Activated naive CD4-positive, alpha-beta T cell treated with anti-CD3 and anti-CD28 coated beads, Interleukin-2, amount 50 U/mL, for 16 hours (primary cell): ENCODE data around the gene FARS2.

Experiments used
- DNase-seq: peaks from one replicate; pipeline ENCODE4 v3.0.0-alpha.2; 2020

The FARS2 gene

GRCh38 chr6:5290097-5290496, 28.8 kb downstream of the FARS2 start:
- DNase-seq, result no peak

DNA sequence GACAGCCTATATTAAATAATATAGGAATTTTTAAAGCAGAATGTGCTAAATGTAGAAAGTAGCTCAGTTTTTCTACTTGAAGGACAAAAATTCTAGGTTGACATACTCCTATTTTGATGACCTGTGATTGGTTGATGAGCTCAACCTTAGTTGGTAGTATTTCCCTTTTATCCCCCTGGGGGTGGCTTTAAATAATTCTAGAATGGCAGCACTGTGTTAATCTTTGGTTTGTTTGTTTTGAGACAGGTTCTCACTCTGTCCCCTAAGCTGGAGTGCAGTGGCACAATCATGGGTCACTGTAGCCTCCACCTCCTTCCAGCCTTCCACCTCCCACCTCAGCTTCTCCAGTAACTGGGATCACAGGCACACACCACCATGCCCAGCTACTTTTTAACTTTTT, 29.2 kb downstream of the FARS2 start:
- no peak for DNase-seq

GRCh38 chr6:5292154-5292553, 30.8 kb downstream of the FARS2 start:
- DNase-seq, result no peak

- no peak for DNase-seq
These were observed 32.4 kb downstream of the FARS2 start for GRCh38 chr6:5293692-5294091.

DNA sequence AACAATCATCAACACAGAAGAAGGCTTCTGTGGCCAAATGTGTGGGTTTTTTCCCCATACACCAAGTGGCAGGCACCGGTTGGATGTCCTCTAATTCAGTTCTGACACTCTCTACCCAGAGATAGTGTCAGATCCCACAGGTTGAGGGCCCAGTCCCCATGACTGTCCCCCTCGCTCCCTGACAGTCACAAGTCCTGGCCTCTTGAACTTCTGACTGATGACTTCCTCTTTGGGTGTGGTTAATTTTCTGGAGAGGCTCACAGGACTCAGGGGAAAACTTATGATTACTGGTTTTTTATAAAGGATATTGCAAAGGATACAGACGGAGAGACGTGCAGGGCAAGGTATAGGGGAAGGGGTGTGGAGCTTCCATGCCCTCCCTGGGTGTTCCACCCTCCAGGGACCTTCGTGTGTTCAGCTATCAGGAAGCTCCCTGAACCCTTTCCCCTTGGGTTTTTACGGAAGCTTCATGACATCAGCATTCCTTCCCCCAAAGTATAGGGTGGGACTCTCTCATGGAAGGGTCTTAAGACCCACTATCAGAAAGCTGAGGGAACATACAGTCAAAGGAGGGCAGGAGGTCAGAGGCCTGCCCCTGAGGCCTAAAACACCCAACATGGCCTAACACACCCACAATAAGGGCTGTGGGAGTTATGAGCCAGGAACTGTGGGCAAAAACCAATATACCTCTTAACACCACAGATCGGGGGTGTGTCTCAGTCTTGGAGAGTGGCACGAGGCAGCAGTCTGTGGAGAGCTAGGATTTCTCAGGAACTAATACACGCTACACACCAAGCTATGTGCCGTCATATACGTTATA, 33.3 kb downstream of the FARS2 start:
- no peak for DNase-seq

DNA sequence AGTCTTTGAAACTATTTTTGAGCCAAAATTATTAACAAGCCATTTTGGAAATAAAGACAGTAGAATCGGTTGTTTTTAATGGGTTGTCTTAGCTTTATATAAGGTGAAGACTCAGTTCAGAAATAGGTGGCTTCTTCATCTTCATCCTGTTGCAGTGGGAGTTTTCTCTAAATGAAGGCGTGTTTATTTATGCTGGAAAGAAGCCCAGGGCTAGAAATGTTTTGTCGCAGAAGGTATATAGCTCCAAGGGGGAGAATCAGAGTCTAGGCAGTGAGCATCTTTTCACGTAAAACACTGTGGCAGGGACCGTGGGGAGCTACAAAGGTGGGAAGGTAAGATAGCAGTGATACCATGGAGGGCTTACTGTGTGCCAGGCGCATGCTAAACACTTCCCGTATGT, 34.3 kb downstream of the FARS2 start:
- DNase-seq, result no peak

DNA sequence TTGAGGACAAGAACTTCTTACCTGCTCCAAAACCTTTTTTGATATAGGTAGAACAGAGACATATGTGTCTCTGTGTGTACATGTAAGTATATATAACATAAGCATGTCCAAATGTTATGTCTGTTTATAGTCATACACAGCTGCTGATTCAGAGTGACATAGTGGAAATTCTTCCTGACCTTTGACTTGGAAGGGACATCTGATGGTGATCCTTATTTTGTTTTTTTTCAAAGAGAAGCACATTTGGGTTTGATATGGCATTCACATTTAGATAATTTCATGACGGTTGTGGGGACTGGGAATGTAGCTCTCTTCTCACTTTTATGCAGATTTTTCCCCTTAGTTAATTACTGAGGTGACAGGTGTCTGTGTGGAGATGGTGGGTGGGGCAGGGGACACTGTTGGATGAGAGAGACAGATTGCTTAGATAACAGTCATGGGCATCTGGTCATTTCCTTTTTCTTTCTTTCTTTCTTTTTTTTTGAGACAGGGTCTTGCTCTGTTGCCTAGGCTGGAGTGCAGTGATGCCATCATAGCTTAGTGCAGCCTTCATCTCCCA, 39.0 kb downstream of the FARS2 start:
- DNase-seq, result no peak

GRCh38 chr6:5302220-5302946, 41.1 kb downstream of the FARS2 start:
- DNase-seq, result no peak

- DNase-seq, result peak; percentile 40
These were observed 41.8 kb downstream of the FARS2 start for GRCh38 chr6:5302995-5303622.

GRCh38 chr6:5303682-5304081, 42.4 kb downstream of the FARS2 start:
- DNase-seq, result no peak

DNA sequence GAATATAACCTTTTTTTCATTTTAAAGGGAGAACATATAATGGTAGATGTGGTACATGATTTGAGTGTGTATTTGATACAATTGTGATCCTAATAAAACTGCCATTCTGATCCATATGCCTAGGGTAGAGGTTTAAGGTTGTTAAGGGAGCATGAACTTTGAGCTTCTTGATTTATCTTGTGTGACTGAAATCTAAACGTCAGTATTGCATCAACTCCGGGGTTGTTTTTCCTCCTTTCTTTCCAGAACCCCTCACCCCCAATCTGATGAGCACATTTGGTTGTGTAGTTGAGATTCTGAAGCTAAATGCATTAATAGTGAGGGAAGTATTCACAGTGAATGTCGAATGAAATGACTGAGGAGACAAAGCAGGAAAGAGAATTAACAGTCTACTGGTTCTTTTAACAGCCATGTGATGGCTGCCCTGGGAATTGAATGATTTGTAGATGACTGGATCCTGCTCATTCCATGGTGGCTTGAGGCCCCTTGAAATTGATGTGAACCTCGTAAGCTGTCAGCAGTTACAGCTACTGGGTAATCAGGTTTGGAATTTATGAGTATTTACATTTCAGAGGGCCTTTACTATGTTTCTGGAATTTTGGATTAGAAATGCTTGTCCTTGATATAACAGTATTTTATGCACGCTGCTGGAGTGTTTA, 44.8 kb downstream of the FARS2 start:
- DNase-seq, result no peak

- DNase-seq, result no peak
These were observed 45.7 kb downstream of the FARS2 start for GRCh38 chr6:5307058-5307457.

DNA sequence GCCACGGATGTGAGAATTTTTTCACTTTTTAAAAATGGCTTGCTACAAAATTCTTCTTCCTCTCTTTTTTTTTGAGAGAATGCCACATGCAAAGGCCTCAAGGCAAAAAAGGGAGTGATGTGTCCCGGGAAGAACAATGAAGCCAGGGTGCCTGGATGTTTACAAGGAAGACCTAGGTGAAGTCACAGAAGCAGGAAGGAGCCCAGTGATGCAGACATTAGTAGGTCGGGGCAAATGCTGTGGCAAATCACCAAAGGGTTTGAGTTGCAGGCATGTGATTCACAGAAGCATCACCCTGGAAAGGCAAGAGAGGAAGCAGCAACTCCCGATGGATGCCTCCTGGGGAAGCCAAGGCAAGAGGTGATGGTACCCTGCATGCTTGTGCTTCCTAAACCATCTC, 46.8 kb downstream of the FARS2 start:
- no peak for DNase-seq

GRCh38 chr6:5314191-5314865, 53.0 kb downstream of the FARS2 start:
- DNase-seq, result no peak

DNA sequence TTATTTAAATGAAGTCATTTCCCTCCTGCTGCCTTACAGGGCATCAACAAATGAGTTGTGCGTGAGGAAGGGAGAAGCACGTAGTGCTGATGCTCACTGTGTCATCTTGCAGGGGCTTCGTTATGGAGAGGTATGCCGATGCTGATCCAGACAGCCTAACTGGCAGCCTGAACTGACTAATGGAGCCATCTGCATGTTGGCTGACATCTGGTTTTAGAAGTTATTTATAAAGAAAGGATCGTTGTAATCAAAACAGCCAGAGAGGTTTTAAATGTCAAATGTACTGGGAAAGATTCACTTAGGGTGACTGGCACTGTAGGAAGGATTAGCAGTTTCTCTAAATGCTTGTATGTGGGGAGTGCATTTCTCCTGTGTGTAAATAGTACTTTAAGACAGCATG, 54.6 kb downstream of the FARS2 start:
- no peak for DNase-seq

DNA sequence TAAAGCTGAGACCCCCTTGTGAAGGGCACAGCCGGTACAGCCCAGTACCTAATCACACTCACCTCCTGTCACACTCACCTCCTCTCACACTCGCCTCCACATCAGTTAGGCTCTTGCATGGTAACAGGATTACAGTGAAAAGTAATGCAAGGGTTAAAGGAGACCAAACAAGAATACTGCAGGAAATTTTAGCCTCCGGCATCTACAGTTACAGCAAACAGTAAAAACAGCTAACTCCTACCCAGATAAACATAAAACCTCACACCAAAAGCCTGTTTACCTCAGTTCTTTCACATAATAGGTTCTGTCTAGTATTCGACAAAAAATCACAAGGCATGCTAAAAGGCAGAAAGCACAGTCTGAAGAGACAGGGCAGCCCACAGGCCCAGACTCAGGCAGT, 55.6 kb downstream of the FARS2 start:
- DNase-seq, result no peak

DNA sequence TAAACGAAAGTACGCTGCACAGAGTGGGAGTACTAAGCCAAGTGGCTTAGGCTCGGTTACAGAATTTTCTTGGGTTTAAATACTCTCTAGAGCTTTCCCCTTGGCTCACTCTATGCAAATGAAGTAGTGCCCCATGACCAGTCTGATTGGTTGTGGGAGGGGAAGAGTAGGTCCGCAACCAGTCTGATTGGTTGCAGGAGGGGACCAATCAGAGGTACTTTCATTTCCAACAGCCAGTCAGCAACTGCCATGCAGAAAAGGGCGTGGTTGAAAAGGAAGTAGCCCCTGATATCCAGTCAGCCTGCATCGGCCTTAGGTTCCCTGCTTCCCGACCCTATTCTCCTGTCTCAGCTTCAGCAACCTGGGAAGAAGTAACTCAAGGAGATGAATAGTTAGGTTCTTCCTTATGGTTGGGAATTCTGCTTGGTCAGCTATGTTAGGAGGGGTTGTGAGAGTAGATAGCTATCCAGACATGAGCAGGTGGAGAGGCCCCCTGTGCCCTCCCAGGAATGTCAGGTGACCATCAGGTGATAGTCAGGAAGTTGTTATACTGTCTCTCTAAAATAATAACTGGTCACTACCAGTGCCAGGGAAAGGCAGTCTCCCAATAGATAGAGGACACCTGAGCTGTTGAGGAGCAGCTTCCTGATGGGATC, 57.4 kb downstream of the FARS2 start:
- DNase-seq, result no peak

DNA sequence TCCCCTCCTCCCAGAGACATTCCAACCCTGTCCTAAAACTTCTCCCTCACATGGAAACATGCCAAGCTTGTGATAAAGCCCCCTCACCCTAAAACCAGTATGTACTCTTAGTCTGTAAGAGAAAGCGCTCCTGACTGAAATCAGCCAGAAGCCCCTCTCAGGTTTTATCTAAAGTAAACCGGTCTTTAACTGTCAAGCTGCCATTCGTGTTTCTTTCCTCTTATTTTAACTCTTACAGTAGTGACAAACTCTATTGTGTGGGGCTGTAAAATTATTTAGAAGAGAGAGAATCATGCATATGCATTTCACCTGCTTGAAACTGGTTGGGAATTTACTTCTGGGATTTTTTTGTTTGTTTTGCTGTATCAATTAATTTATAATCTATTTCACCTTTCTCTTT, 62.7 kb downstream of the FARS2 start:
- no peak for DNase-seq

- DNase-seq, result no peak
These were observed 63.9 kb downstream of the FARS2 start for GRCh38 chr6:5325173-5325572.

DNA sequence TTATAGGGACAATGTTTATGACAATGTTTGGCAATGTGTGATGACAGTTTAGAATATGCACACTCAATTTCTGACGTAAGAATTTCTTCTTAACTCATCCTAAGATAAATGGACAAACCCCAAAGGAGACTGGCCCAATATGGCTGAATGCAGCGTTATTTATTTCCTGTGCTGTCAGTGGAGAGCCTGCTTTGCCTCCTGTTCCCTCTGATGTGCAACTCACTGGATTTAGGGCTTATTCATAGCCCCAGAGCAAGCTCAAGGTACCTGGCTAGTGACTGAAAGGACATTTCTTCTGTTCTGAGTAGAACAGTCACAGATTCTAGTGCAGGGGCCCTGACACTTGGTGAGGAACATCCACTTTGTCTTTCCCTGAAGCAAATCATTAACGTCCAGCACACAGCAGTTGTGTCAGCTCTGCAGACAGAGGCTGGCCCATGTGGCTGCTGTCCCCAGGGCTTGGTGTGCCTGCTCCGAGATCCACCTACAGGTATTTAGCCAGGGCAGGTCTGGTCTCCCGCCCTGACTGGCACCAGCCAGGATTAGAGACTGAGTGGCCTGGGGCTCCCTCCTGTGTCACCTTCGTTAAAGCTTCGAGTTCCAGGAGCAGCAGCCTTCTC, 64.8 kb downstream of the FARS2 start:
- DNase-seq, result no peak

- DNase-seq, result no peak
These were observed 67.5 kb downstream of the FARS2 start for GRCh38 chr6:5328800-5329199.
